DOHH2 (cell line): Measurements from ENCODE around the gene TBC1D22A.
"Not testable (repeated sequence)": the region's sequence is repeated elsewhere in the genome, so short reads cannot be mapped to it uniquely, and the experiment has no call there.

Source experiments
- H3F3A ChIP-seq: fragments of 200-600 bp; sonication (generic), shearing (Covaris generic); 2 replicates; pipeline ENCODE4 v1.6.0; 2016; ENCODE audit warnings: antibody characterized with exemption, mild to moderate bottlenecking; ENCODE audit not compliant: control insufficient read depth, insufficient read depth
- H3K27ac ChIP-seq: fragments of 200-600 bp; sonication (generic); 2 replicates; pipeline ENCODE4 v1.5.1; 2014; ENCODE audit warnings: low read depth, mild to moderate bottlenecking, low read length, moderate library complexity
- H3K27me3 ChIP-seq: fragments of 200-600 bp; sonication (generic); 2 replicates; pipeline ENCODE4 v1.6.1; 2014; ENCODE audit warnings: mild to moderate bottlenecking, low read length, mixed read lengths; ENCODE audit not compliant: control insufficient read depth
- H3K36me3 ChIP-seq: fragments of 200-600 bp; sonication (generic); 2 replicates; pipeline ENCODE4 v1.6.1; 2014; ENCODE audit warnings: mild to moderate bottlenecking, low read length, moderate library complexity, mixed read lengths; ENCODE audit not compliant: control insufficient read depth
- H3K4me1 ChIP-seq: fragments of 200-600 bp; sonication (generic); 2 replicates; pipeline ENCODE4 v1.6.1; 2014; ENCODE audit warnings: mild to moderate bottlenecking, low read length, mixed read lengths; ENCODE audit not compliant: control insufficient read depth
- H3K4me2 ChIP-seq: fragments of 200-600 bp; sonication (generic); 2 replicates; pipeline ENCODE4 v1.6.0; 2014; ENCODE audit warnings: mild to moderate bottlenecking, low read length, moderate library complexity
- H3K4me3 ChIP-seq: fragments of 200-600 bp; sonication (generic); 2 replicates; pipeline ENCODE4 v1.5.1; 2014; ENCODE audit warnings: mild to moderate bottlenecking, low read length, mixed read lengths
- H3K79me2 ChIP-seq: fragments of 200-600 bp; sonication (generic); 2 replicates; pipeline ENCODE4 v1.6.1; 2014; ENCODE audit warnings: mild to moderate bottlenecking, low read length, mixed read lengths; ENCODE audit not compliant: control insufficient read depth
- H3K9me2 ChIP-seq: fragments of 200-600 bp; sonication (generic); replicated peaks from 2 replicates; pipeline ENCODE4 v1.6.1; 2014; ENCODE audit warnings: mild to moderate bottlenecking, low read length, mixed read lengths; ENCODE audit not compliant: control insufficient read depth
- H3K9me3 ChIP-seq: fragments of 200-600 bp; sonication (generic); 2 replicates; pipeline ENCODE4 v1.6.1; 2014; ENCODE audit warnings: antibody characterized with exemption, low read length, mixed read lengths; ENCODE audit not compliant: control insufficient read depth, insufficient read depth
- H4K20me1 ChIP-seq: fragments of 200-600 bp; sonication (generic); 2 replicates; pipeline ENCODE4 v1.6.0; 2014; ENCODE audit warnings: low read depth, mild to moderate bottlenecking, antibody characterized with exemption, low read length, moderate library complexity; ENCODE audit not compliant: control insufficient read depth, insufficient read depth
- EZH2phosphoT487 ChIP-seq: fragments of 200-600 bp; sonication (generic); IDR thresholded peaks from 2 replicates; pipeline ENCODE4 v1.6.1; 2017; ENCODE audit warnings: borderline replicate concordance, mild to moderate bottlenecking, antibody characterized with exemption, low read length, moderate library complexity, mixed read lengths
- TF ChIP-seq, protein P1 (sequence below): fragments of 200-600 bp; sonication (generic); IDR thresholded peaks from one replicate; pipeline ENCODE4 v1.5.1; 2014; ENCODE audit warnings: antibody characterized with exemption, mild to moderate bottlenecking, low read depth, low read length; ENCODE audit not compliant: poor library complexity, severe bottlenecking

The TBC1D22A gene

GRCh38 chr22:47139790-47140119, 377.3 kb downstream of the TBC1D22A start:
- no peaks in the 10 kb centered on the region for H3K36me3 ChIP-seq
- H3K4me3 ChIP-seq = no peak overlapping the region
- no peaks in the 10 kb centered on the region for H3K9me3 ChIP-seq
- H3K27me3 ChIP-seq = no peaks in the 10 kb centered on the region
- H3K4me2 ChIP-seq = no peak overlapping the region
- no peaks in the 10 kb centered on the region for H3F3A ChIP-seq
- H4K20me1 ChIP-seq = no peaks in the 10 kb centered on the region
- no peaks in the 10 kb centered on the region for H3K9me2 ChIP-seq
- H3K4me1 ChIP-seq = no peaks in the 10 kb centered on the region
- no peaks in the 10 kb centered on the region for H3K79me2 ChIP-seq
- no peak overlapping the region for H3K27ac ChIP-seq
- TF ChIP-seq EZH2phosphoT487 = no peak
- TF ChIP-seq, protein P1, sequence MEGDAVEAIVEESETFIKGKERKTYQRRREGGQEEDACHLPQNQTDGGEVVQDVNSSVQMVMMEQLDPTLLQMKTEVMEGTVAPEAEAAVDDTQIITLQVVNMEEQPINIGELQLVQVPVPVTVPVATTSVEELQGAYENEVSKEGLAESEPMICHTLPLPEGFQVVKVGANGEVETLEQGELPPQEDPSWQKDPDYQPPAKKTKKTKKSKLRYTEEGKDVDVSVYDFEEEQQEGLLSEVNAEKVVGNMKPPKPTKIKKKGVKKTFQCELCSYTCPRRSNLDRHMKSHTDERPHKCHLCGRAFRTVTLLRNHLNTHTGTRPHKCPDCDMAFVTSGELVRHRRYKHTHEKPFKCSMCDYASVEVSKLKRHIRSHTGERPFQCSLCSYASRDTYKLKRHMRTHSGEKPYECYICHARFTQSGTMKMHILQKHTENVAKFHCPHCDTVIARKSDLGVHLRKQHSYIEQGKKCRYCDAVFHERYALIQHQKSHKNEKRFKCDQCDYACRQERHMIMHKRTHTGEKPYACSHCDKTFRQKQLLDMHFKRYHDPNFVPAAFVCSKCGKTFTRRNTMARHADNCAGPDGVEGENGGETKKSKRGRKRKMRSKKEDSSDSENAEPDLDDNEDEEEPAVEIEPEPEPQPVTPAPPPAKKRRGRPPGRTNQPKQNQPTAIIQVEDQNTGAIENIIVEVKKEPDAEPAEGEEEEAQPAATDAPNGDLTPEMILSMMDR = no peak

DNA sequence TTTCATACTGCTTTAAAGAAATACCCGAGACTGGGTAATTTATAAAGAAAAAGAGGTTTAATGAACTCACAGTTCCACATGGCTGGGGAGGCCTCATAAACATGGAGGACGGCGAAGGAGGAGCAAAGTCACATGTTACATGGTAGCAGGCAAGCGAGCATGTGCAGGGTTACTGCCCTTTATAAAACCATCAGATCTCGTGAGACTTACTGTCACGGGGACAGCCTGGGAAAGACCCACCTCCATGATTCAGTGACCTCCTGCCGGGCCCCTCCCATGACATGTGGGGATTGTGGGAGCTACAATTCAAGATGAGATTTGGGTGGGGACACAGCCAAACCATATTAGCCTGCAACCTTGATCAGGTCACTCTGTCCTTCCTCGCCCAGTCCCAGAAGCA, 378.5 kb downstream of the TBC1D22A start:
- not testable (repeated sequence) for H3K4me3 ChIP-seq, H3K27ac ChIP-seq, H3K79me2 ChIP-seq, H3K4me1 ChIP-seq, H3F3A ChIP-seq, H3K27me3 ChIP-seq, H3K4me2 ChIP-seq, H3K9me2 ChIP-seq, H3K9me3 ChIP-seq, H3K36me3 ChIP-seq, H4K20me1 ChIP-seq

GRCh38 chr22:47142427-47143046, 380.1 kb downstream of the TBC1D22A start:
- Histone ChIP-seq H3K27ac (no peak overlapping the region), H3K27me3 (no peaks in the 10 kb centered on the region), H3K36me3 (no peaks in the 10 kb centered on the region), H3K9me3 (no peaks in the 10 kb centered on the region), H3K4me3 (no peak overlapping the region), H3K9me2 (no peaks in the 10 kb centered on the region), H3F3A (no peaks in the 10 kb centered on the region), H3K79me2 (no peaks in the 10 kb centered on the region), H3K4me2 (no peak overlapping the region), H4K20me1 (no peaks in the 10 kb centered on the region), H3K4me1 (no peaks in the 10 kb centered on the region)
- TF ChIP-seq EZH2phosphoT487 = no peak
- TF ChIP-seq, protein P1 = no peak

- Histone ChIP-seq H3K9me2 (no peaks in the 10 kb centered on the region), H3K4me1 (no peaks in the 10 kb centered on the region), H3K4me2 (no peak overlapping the region), H3K4me3 (no peak overlapping the region), H3K36me3 (no peaks in the 10 kb centered on the region), H3K79me2 (no peaks in the 10 kb centered on the region), H3K9me3 (no peaks in the 10 kb centered on the region), H3K27me3 (no peaks in the 10 kb centered on the region), H3K27ac (no peak overlapping the region), H4K20me1 (no peaks in the 10 kb centered on the region), H3F3A (no peaks in the 10 kb centered on the region)
- TF ChIP-seq, protein P1 = no peak
- no peak for TF ChIP-seq EZH2phosphoT487
Observed at GRCh38 chr22:47143249-47143938, 380.9 kb downstream of the TBC1D22A start.
